PC-3 (cell line): ENCODE results near the gene PPP1R36. TPM values are rescaled to one million over a fixed set of nuclear protein-coding genes. Genes with fewer than 3 reads are reported as not detected.

ENCODE experiments used
- ATAC-seq: fragments of 200-7000 bp; cut with Tn5 transposase; 2 replicates; pipeline ENCODE4 v1.9.1; 2020; ENCODE audit warnings: mild to moderate bottlenecking, moderate library complexity
- BruUV-seq: library from RNA; stranded (reverse); fragments of 400-500 nt; replicated peaks from 2 replicates; lab custom pipeline; 2021; lab: Mats Ljungman, UMichigan
- CTCF ChIA-PET: fragments of 300-600 bp; sonication (Branson Sonifier 250); formaldehyde crosslinking; loops from one replicate; lab custom pipeline; 2022; ENCODE audit warnings: antibody characterized with exemption; lab: Charles Lee
- POLR2A ChIA-PET: fragments of 300-600 bp; sonication (Branson Sonifier 250); formaldehyde crosslinking; loops from one replicate; lab custom pipeline; 2022; ENCODE audit warnings: antibody characterized with exemption; ENCODE audit not compliant: unreplicated experiment; lab: Charles Lee
- DNase-seq: peaks from one replicate; pipeline ENCODE4 v3.0.0-alpha.2; 2015
- H2AFZ ChIP-seq: fragments of 300-600 bp; sonication (generic); 2 replicates; pipeline ENCODE4 v1.6.0; 2016; ENCODE audit warnings: antibody characterized with exemption, low read length
- H3F3A ChIP-seq: fragments of 300-600 bp; sonication (generic); one replicate; pipeline ENCODE4 v1.6.0; 2017; ENCODE audit warnings: antibody characterized with exemption, low read length, control low read depth, mild to moderate bottlenecking; ENCODE audit not compliant: unreplicated experiment
- H3K27ac ChIP-seq: fragments of 300-600 bp; sonication (generic); 2 replicates; pipeline ENCODE4 v1.5.1; 2016; ENCODE audit warnings: mild to moderate bottlenecking, low read length
- H3K27me3 ChIP-seq: fragments of 300-600 bp; sonication (generic); 2 replicates; pipeline ENCODE4 v1.6.1; 2016; ENCODE audit warnings: low read length, mixed read lengths
- H3K36me3 ChIP-seq: fragments of 300-600 bp; sonication (generic); 2 replicates; pipeline ENCODE4 v1.6.1; 2016; ENCODE audit warnings: low read depth, mixed run types, low read length, mixed read lengths
- H3K4me1 ChIP-seq: fragments of 300-600 bp; sonication (generic); 2 replicates; pipeline ENCODE4 v1.5.1; 2016; ENCODE audit warnings: low read length; ENCODE audit not compliant: insufficient read depth
- H3K4me2 ChIP-seq: fragments of 300-600 bp; sonication (generic); 2 replicates; pipeline ENCODE4 v1.6.0; 2016; ENCODE audit warnings: low read length
- H3K4me3 ChIP-seq: fragments of 300-600 bp; sonication (generic); 2 replicates; pipeline ENCODE4 v1.5.1; 2016; ENCODE audit warnings: mild to moderate bottlenecking, low read length, mixed read lengths
- H3K79me2 ChIP-seq: fragments of 300-600 bp; sonication (generic); 2 replicates; pipeline ENCODE4 v1.6.1; 2017; ENCODE audit warnings: low read length, mixed read lengths
- H3K9ac ChIP-seq: fragments of 300-600 bp; sonication (generic); 2 replicates; pipeline ENCODE4 v1.6.0; 2016; ENCODE audit warnings: mild to moderate bottlenecking, low read length
- H3K9me2 ChIP-seq: fragments of 300-600 bp; sonication (generic); replicated peaks from 2 replicates; pipeline ENCODE4 v1.6.1; 2016; ENCODE audit warnings: mixed run types, low read length, mixed read lengths
- H3K9me3 ChIP-seq: fragments of 300-600 bp; sonication (generic); 2 replicates; pipeline ENCODE4 v1.6.1; 2016; ENCODE audit warnings: low read length, mixed read lengths
- H4K20me1 ChIP-seq: fragments of 300-600 bp; sonication (generic); 2 replicates; pipeline ENCODE4 v1.6.1; 2016; ENCODE audit warnings: low read length, mixed read lengths
- EZH2 ChIP-seq: fragments of 300-600 bp; sonication (generic); IDR thresholded peaks from one replicate; pipeline ENCODE4 v1.6.1; 2017; ENCODE audit warnings: antibody characterized with exemption, mild to moderate bottlenecking, low read length; ENCODE audit not compliant: unreplicated experiment
- EZH2phosphoT487 ChIP-seq: fragments of 300-600 bp; sonication (generic); IDR thresholded peaks from 2 replicates; pipeline ENCODE4 v1.6.1; 2018; ENCODE audit warnings: mild to moderate bottlenecking, antibody characterized with exemption, low read length, borderline replicate concordance
- intact Hi-C: fragments of 100-400 bp; cut with micrococcal nuclease; formaldehyde crosslinking; loops from 2 replicates; pipeline ENCODE4 v1.9.0; 2023
- total RNA-seq: library from RNA; depleted of rRNA; stranded (reverse); fragments of >200 nt; gene quantifications from 2 replicates; pipeline ENCODE4 v1.2.3, GENCODE V29; 2014
- TF ChIP-seq, protein P1 (sequence below): fragments of 300-600 bp; sonication (generic); conservative IDR thresholded peaks from 2 replicates; pipeline ENCODE4 v1.5.1; 2017; ENCODE audit warnings: antibody characterized with exemption, low read depth, mild to moderate bottlenecking, low read length

PPP1R36 gene
- total RNA-seq, 1 experiment from 2014 or later = 0.26 TPM

DNA sequence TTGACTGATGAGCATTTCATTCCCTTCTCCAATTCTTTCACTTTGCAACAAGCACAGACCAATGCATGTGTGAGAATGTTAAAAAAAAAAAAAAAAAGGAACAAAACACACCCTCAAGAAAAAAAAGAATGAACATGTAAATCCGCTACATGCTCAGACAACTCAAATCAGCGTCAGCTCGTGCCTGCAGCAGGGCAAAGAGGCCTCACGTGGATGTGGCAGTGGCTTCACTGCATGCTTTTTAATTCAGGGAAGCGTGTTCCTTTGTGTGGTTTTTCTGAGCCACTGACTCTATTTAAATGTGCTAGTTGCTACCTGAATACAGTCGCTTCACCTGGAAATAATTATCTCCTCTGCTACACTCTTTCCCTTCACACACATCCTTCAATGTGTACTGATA lies 55.1 kb downstream of the PPP1R36 start:
- intact Hi-C loops = no loop called here
- Histone ChIP-seq H3K79me2 (no peaks in the 10 kb centered on the region), H3F3A (no peaks in the 10 kb centered on the region), H2AFZ (no peak overlapping the region), H3K9me3 (no peaks in the 10 kb centered on the region), H3K9me2 (no peaks in the 10 kb centered on the region), H3K4me2 (no peak overlapping the region), H3K27ac (no peak overlapping the region), H3K4me3 (no peak overlapping the region), H3K36me3 (no peaks in the 10 kb centered on the region), H4K20me1 (no peaks in the 10 kb centered on the region), H3K27me3 (no peaks in the 10 kb centered on the region), H3K4me1 (peaks cover 6% of the 10 kb centered on the region; the same call in 1 of the 2 replicates), H3K9ac (no peak overlapping the region)
- no peak for ATAC-seq
- no peak for TF ChIP-seq EZH2phosphoT487
- TF ChIP-seq, protein P1, sequence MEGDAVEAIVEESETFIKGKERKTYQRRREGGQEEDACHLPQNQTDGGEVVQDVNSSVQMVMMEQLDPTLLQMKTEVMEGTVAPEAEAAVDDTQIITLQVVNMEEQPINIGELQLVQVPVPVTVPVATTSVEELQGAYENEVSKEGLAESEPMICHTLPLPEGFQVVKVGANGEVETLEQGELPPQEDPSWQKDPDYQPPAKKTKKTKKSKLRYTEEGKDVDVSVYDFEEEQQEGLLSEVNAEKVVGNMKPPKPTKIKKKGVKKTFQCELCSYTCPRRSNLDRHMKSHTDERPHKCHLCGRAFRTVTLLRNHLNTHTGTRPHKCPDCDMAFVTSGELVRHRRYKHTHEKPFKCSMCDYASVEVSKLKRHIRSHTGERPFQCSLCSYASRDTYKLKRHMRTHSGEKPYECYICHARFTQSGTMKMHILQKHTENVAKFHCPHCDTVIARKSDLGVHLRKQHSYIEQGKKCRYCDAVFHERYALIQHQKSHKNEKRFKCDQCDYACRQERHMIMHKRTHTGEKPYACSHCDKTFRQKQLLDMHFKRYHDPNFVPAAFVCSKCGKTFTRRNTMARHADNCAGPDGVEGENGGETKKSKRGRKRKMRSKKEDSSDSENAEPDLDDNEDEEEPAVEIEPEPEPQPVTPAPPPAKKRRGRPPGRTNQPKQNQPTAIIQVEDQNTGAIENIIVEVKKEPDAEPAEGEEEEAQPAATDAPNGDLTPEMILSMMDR = no peak
- TF ChIP-seq EZH2 = no peak
- DNase-seq = no peak
- ChIA-PET POLR2A (no interaction called here), CTCF (no interaction called here)
- BruUV-seq = no TSS peak

DNA sequence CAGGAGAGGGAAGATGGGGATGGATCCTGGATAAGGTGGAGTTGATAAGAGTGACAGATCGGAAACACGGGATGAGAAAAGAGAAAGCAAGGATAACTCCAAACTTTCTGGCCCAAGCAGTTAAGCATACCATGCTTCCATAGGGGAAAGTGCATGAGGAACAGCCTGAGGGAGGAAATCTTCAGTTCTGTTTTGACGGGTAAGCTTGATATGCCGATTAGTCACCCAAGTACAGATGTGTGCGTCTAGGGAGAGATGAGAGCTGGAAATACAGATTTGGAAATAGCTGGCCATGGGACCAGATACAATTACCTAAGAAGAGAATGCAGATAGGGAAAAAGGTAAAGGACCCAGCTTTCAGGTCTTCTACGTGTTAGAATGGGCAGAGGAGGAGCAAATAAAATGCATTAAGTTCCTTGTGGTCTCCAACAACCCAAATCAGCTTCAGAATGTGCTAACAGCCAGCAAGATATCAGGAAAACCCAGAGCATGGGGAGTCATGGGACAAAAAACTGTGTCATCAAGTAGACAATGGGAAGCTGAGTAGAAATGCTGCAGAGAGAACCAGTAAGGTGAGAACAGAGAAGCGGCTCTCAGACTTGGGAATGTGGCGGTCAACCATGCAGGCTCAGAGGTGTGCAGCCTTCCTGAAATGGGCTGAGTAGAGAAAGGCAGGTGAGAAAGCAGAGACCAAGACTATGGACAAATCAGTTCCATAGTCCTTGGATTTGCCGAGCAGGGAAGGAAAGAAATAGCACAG lies 56.3 kb downstream of the PPP1R36 start:
- DNase-seq = no peak
- H3K9ac ChIP-seq = no peak overlapping the region
- intact Hi-C loops = no loop called here
- no peak overlapping the region for H3K4me3 ChIP-seq
- ATAC-seq = no peak
- no peak overlapping the region for H2AFZ ChIP-seq
- H3K27me3 ChIP-seq = no peaks in the 10 kb centered on the region
- CTCF ChIA-PET = no interaction called here
- TF ChIP-seq EZH2 (no peak), EZH2phosphoT487 (no peak)
- TF ChIP-seq, protein P1 = no peak
- H3K9me2 ChIP-seq = no peaks in the 10 kb centered on the region
- peaks cover 10% of the 10 kb centered on the region for H3K4me1 ChIP-seq
- H3K9me3 ChIP-seq = no peaks in the 10 kb centered on the region
- BruUV-seq = no TSS peak
- POLR2A ChIA-PET = no interaction called here
- H3K27ac ChIP-seq = no peak overlapping the region
- no peaks in the 10 kb centered on the region for H3K79me2 ChIP-seq
- no peak overlapping the region for H3K4me2 ChIP-seq
- no peaks in the 10 kb centered on the region for H3K36me3 ChIP-seq
- H4K20me1 ChIP-seq = no peaks in the 10 kb centered on the region
- H3F3A ChIP-seq = no peaks in the 10 kb centered on the region
